DLD1 (cell line): ENCODE data around the gene ANXA9.

ENCODE experiments used
- in situ Hi-C: cut with HindIII; loops from 2 replicates; pipeline ENCODE4 v1.10.0; 2017; ENCODE audit warnings: low sequenced_read_pairs

Gene ANXA9

GRCh38 chr1:150981805-150982712, at the start of gene ANXA9:
TSS of gene ANXA9 (plus strand) at chr1:150982292. CDS start at chr1:150983106, 814 bp downstream.
- in situ Hi-C loops: no loop called here

DNA sequence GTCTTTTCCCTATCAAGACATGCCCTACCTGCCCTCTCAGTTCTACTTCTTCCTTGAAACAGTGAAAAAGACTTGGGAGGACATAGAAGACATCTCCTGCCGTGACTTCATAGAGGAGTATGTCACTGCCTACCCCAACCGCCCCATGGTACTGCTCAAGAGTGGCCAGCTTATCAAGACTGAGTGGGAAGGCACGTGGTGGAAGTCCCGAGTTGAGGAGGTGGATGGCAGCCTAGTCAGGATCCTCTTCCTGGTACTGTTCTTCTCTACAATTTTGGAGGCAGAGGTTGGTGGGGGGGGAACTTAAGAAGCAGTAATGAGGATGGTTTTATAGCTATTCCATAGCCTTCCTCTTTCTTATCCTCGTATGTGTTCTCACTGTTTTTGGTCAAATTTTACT, 37.2 kb upstream of the ANXA9 start:
- in situ Hi-C loops: no loop called here

GRCh38 chr1:150954708-150955107, 27.4 kb upstream of the ANXA9 start:
- in situ Hi-C loops: no loop called here

GRCh38 chr1:150955280-150955679, 26.8 kb upstream of the ANXA9 start:
- in situ Hi-C loops: no loop called here

- in situ Hi-C loops: no loop called here
Measured at GRCh38 chr1:150957666-150958065, 24.4 kb upstream of the ANXA9 start.

DNA sequence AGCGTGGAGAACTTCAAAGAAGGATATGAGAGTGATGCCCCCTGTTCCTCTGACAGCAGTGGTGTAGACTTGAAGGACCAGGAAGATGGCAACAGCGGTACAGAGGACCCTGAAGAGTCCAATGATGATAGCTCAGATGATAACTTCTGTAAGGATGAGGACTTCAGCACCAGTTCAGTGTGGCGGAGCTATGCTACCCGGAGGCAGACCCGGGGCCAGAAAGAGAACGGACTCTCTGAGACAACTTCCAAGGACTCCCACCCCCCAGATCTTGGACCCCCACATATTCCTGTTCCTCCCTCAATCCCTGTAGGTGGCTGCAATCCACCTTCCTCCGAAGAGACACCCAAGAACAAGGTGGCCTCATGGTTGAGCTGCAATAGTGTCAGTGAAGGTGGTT, 21.4 kb upstream of the ANXA9 start:
- in situ Hi-C loops: no loop called here

DNA sequence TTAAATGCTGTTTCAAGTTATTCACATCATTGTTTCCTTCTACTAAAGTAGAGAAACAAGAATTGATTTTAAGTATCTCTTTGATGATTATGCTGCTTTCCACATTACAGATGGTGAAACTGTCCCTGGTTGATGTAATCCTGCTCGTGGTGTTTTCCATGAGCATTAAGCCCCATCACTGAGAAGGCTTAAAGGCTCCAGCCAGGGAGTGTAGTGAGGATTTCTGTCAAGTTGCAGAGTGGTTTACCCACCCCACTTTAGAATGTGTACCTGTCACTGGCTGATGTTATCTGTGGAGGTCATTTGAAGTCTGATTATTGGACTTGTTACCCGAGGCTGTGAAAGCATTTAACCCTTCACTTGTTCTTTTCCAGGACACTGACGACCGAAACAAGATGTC, 20.3 kb upstream of the ANXA9 start:
- in situ Hi-C loops: no loop called here

DNA sequence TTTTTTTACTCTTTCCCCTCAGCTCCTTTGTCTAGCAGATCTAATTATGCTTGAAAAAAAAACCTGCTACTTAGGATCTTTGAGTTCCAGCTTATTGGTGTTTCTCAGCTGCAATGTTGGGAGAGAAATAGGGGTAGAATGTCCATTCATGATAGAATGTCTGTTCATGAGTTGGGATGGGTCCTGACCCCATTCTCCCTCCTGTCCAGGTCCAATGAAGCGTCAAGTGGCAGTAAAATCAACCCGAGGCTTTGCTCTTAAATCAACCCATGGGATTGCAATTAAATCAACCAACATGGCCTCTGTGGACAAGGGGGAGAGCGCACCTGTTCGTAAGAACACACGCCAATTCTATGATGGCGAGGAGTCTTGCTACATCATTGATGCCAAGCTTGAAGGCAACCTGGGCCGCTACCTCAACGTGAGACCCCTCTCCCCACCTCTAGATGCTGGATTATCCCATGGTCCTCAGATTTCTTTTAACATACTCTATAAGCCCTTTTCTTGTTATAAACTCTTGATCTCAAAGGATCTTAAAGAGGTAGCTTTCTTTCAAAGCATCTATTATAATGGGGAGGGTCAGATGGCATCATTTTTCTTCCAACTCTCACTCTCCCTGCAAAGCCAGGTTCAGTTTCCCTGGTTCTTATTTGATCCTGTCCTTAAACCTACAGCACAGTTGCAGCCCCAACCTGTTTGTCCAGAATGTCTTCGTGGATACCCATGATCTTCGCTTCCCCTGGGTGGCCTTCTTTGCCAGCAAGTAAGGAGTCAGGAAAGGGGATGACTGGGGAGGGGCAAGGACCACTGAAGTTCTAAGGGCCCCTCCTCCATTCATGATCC, 18.6 kb upstream of the ANXA9 start:
- in situ Hi-C loops: no loop called here

GRCh38 chr1:150964164-150964489, 18.0 kb upstream of the ANXA9 start:
- in situ Hi-C loops: no loop called here

DNA sequence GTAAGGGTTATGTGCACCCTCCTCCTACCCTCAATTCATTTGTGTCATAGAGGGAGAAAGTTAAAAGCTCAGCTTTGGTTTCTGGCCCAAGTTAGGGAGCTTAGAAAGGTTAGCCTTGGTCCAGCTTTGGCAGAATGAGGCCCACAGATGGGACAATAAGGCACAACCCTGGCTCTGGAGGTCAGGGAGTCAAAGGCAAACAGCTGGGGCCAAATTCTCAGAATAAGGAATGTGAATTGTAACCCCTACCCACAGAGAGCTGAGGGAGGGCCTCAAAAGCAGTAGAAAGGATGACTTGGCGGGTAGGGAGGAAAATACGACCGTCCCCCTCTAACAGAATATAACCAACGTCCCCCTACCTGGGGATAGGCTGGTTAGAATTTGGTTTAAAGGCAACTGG, 16.5 kb upstream of the ANXA9 start:
- in situ Hi-C loops: no loop called here

DNA sequence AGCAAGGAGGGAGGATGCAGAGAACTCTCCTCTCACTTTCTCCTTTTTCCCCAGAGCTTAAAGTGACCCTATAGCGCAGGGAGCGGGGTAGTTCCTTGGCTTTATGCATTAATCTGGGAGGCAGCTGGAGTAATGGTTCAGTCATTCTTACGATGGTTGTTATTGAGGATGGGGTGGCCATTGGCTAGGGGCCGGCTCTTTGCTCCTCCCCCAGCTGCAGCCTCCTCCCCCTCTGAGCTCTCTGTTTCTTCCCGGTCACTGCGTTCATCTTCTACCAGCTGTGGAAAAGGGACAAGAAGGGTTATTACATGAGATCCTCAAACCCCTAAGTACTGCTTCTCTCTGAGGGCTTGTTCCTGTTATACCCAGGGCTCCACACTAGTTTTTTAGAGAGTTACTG, 16.1 kb upstream of the ANXA9 start:
- in situ Hi-C loops: no loop called here

DNA sequence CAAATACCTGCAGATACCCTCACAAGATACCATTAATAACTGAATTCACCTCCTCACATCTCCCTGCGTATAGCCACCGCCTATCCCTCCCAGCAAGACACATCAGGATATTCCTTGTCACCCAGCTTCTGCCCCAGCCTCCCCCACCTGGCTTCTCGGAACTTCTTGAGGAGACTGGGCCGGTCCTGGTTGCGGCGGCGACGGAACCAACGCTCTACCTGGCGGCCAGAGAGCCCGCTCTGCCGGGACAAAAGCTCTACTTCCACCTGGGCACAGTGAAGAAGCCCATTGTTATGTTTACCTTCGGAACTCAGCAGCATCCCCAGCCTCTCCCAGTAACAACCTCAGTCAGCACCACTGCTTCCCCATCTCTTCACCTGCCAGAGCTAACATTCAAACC, 14.2 kb upstream of the ANXA9 start:
- in situ Hi-C loops: no loop called here

GRCh38 chr1:150968491-150968890, 13.6 kb upstream of the ANXA9 start:
- in situ Hi-C loops: no loop called here

- in situ Hi-C loops: no loop called here
Measured at GRCh38 chr1:150969626-150970025, 12.5 kb upstream of the ANXA9 start.

DNA sequence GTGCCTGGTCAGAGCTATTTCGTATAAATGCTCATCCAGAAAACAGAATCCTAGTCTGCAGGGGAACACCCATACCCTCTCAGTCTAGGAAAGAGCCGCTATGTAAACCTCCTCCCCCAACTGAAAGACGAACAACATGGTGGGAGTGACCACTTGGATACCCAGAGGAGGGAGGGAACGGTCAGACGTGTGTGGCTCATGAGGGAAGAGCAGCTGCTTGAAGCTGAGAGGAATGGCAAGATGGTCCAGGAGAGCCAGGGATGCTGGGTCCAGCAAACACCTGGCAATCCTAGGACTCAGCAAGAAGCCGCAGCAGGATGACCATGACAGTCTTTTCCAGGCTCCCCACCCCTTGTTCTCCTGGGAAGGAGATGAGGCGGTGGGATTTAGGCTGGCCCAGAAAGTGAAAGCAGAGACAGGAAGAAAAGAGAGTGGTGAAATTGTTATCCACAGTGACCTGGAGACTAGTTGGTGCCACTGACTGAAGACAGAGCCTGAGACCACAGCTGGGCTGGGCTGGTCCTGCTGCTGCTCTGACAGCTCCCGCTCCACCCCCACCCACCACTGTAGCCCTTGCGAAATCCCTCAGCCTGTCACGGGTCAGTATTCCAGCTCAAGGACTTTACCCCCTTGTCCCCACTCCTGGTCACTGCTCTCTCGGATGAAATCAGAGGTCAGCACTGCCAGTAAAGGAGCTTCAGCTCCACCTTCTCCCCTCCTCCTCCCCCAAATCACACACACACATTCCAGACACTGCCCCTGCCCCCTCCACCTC, 11.1 kb upstream of the ANXA9 start:
- in situ Hi-C loops: no loop called here

GRCh38 chr1:150971583-150972416, 10.3 kb upstream of the ANXA9 start:
- in situ Hi-C loops: no loop called here

DNA sequence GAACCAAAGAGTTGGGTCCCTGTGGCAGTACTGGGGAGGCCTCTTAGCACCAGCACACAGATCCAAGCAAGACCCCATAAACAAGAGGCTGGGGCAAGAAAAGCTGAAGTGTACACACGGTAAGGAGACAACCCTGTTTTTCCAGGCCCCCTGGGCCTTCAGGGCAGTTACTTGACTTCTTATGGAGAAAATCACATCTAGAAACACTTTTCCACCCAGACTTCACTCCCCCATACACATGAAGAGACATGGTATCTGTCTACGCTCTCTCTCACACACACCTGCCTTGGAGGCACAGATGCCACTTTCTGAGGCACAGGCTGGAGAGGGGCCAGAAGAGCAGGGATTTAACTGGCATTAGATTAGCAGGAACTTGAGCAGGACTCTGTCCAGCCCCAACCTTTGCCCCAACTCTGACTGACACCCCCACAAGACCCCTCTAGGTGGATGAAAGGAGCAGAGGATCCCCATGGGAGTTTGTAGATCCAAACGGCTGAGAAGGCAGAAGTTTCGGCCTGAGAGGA, 9.6 kb upstream of the ANXA9 start:
- in situ Hi-C loops: no loop called here

GRCh38 chr1:150973258-150973835, 8.7 kb upstream of the ANXA9 start:
- in situ Hi-C loops: no loop called here

DNA sequence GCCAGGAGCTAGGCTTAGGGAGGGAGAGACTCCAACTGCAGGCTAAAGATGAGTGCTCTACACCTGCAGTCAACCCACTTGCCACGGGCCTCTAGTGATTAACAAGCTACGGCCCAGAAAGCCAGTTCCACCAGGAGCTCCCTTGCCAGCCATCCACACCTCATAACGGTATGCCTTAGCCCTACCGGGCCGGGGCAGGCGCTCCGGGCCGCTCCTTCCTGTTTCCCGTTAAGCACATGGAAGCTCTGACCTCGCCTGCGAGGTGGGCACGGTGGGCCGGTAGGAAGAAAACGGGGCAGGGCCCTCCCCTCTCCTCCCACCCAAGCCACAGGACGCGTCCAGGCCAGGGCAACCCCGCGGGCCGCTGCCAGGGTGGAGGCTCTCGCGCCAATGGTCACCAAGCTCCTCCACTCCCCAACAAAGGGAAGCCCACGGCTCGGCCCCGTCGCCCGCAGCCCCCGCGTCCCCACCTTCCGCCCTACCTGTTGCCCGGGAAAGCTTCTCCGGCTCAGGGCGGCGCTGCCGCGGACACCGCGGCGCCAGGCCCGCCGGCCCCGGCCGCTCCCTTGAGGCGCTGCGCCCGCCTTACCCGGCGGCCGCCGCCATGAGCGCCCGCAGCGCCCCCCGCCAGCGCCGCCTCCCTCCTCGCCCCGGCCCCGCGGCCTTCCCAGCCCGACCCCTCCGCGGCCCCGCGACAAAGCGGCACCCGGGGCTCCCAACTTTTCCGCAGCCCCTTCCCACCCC, 8.1 kb upstream of the ANXA9 start:
- in situ Hi-C loops: no loop called here
